WTC11 (cell line): ENCODE data around the gene AVPR1B. TPM values are rescaled to one million over a fixed set of nuclear protein-coding genes. Genes with fewer than 3 reads are reported as not detected.

Experiments
- ATAC-seq: fragments of 200-7000 bp; cut with Tn5 transposase; 2 replicates; pipeline ENCODE4 v1.10.0; 2021; ENCODE audit warnings: mild to moderate bottlenecking, moderate library complexity
- CTCF ChIA-PET: fragments of 300-600 bp; sonication (Branson Sonifier 250); formaldehyde crosslinking; loops from one replicate; lab custom pipeline; 2021; ENCODE audit warnings: antibody characterized with exemption; lab: Charles Lee
- POLR2A ChIA-PET: fragments of 350-600 bp; sonication (Branson Sonifier 250); formaldehyde crosslinking; loops from one replicate; lab custom pipeline; 2021; ENCODE audit warnings: antibody characterized with exemption; lab: Charles Lee
- DNase-seq: peaks from one replicate; pipeline ENCODE4 v3.0.0; 2021; ENCODE audit warnings: low spot score
- H3K27ac Mint-ChIP-seq: 2 replicates; pipeline ENCODE4 v1.8.0; 2021; ENCODE audit warnings: mixed read lengths
- H3K27me3 Mint-ChIP-seq: 2 replicates; pipeline ENCODE4 v1.8.0; 2021; ENCODE audit warnings: low read depth, mild to moderate bottlenecking, moderate library complexity, mixed read lengths
- H3K36me3 Mint-ChIP-seq: 2 replicates; pipeline ENCODE4 v1.8.0; 2021; ENCODE audit warnings: mixed read lengths
- H3K4me1 Mint-ChIP-seq: 2 replicates; pipeline ENCODE4 v1.8.0; 2022; ENCODE audit warnings: mixed read lengths
- H3K4me3 Mint-ChIP-seq: 2 replicates; pipeline ENCODE4 v1.8.0; 2021; ENCODE audit warnings: mild to moderate bottlenecking, moderate library complexity, mixed read lengths
- H3K9me3 Mint-ChIP-seq: 2 replicates; pipeline ENCODE4 v1.8.0; 2021; ENCODE audit warnings: mixed read lengths
- CREB1 ChIP-seq: sonication (generic); formaldehyde crosslinking; IDR thresholded peaks from 2 replicates; pipeline ENCODE4 v1.8.0; 2023; ENCODE audit warnings: mild to moderate bottlenecking, missing genetic modification reagents
- ELF4 ChIP-seq: sonication (generic); formaldehyde crosslinking; IDR thresholded peaks from 2 replicates; pipeline ENCODE4 v1.8.1; 2022; ENCODE audit warnings: low read depth, mild to moderate bottlenecking, moderate library complexity, missing genetic modification reagents
- ESRRA ChIP-seq: sonication (generic); formaldehyde crosslinking; IDR thresholded peaks from 2 replicates; pipeline ENCODE4 v1.8.1; 2022; ENCODE audit warnings: mild to moderate bottlenecking, missing genetic modification reagents, borderline replicate concordance
- NFATC4 ChIP-seq: fragments of 250-450 bp; sonication (Bioruptor Pico); IDR thresholded peaks from 2 replicates; pipeline ENCODE4 v1.9.0; 2021; ENCODE audit warnings: mild to moderate bottlenecking
- NR1H2 ChIP-seq: sonication (generic); formaldehyde crosslinking; IDR thresholded peaks from 2 replicates; pipeline ENCODE4 v1.9.0; 2021; ENCODE audit warnings: mild to moderate bottlenecking, moderate library complexity, missing genetic modification reagents
- NR2C2 ChIP-seq: sonication (generic); formaldehyde crosslinking; IDR thresholded peaks from 2 replicates; pipeline ENCODE4 v1.8.0; 2022; ENCODE audit warnings: mild to moderate bottlenecking, missing genetic modification reagents
- TCF7 ChIP-seq: sonication (generic); formaldehyde crosslinking; IDR thresholded peaks from 2 replicates; pipeline ENCODE4 v1.8.0; 2022; ENCODE audit warnings: mild to moderate bottlenecking, low read depth, missing genetic modification reagents, moderate library complexity
- ZNF138 ChIP-seq: sonication (generic); formaldehyde crosslinking; conservative IDR thresholded peaks from 2 replicates; pipeline ENCODE4 v1.8.1; 2022; ENCODE audit warnings: mild to moderate bottlenecking, moderate library complexity, missing genetic modification reagents
- ZNF232 ChIP-seq: sonication (generic); formaldehyde crosslinking; IDR thresholded peaks from 2 replicates; pipeline ENCODE4 v1.8.0; 2022; ENCODE audit warnings: mild to moderate bottlenecking, missing genetic modification reagents
- ZNF317 ChIP-seq: sonication (generic); formaldehyde crosslinking; IDR thresholded peaks from 2 replicates; pipeline ENCODE4 v1.8.1; 2023; ENCODE audit warnings: low read depth, mild to moderate bottlenecking, moderate library complexity, missing genetic modification reagents, borderline replicate concordance
- ZNF671 ChIP-seq: fragments of 250-450 bp; sonication (Bioruptor Pico); IDR thresholded peaks from 2 replicates; pipeline ENCODE4 v1.8.0; 2021; ENCODE audit warnings: mild to moderate bottlenecking
- total RNA-seq: library from RNA; stranded (reverse); gene quantifications from 3 replicates; pipeline ENCODE4 v1.2.3, GENCODE V29; 2021
- TF ChIP-seq, protein P1 (sequence below): fragments of 250-450 bp; sonication (Bioruptor Pico); IDR thresholded peaks from 2 replicates; pipeline ENCODE4 v1.9.0; 2021; ENCODE audit warnings: mild to moderate bottlenecking, borderline replicate concordance
- TF ChIP-seq, protein P2 (sequence below): sonication (generic); formaldehyde crosslinking; IDR thresholded peaks from 2 replicates; pipeline ENCODE4 v1.8.1; 2022; ENCODE audit warnings: mild to moderate bottlenecking, missing genetic modification reagents, moderate library complexity, borderline replicate concordance
- TF ChIP-seq, protein P3 (sequence below): sonication (generic); formaldehyde crosslinking; IDR thresholded peaks from 2 replicates; pipeline ENCODE4 v1.8.1; 2023; ENCODE audit warnings: mild to moderate bottlenecking, missing genetic modification reagents, moderate library complexity
- TF ChIP-seq, protein P4 (sequence below): sonication (generic); formaldehyde crosslinking; IDR thresholded peaks from 2 replicates; pipeline ENCODE4 v1.8.1; 2022; ENCODE audit warnings: mild to moderate bottlenecking, moderate library complexity, missing genetic modification reagents
- TF ChIP-seq, protein P5 (sequence below): sonication (generic); formaldehyde crosslinking; IDR thresholded peaks from 2 replicates; pipeline ENCODE4 v1.8.1; 2022; ENCODE audit warnings: low read depth, mild to moderate bottlenecking, moderate library complexity, missing genetic modification reagents, borderline replicate concordance
- TF ChIP-seq, protein P6 (sequence below): sonication (generic); formaldehyde crosslinking; IDR thresholded peaks from 2 replicates; pipeline ENCODE4 v1.8.1; 2023; ENCODE audit warnings: mild to moderate bottlenecking, missing genetic modification reagents

The AVPR1B gene
- total RNA-seq, 1 experiment from 2014 or later = 0.68 TPM

DNA sequence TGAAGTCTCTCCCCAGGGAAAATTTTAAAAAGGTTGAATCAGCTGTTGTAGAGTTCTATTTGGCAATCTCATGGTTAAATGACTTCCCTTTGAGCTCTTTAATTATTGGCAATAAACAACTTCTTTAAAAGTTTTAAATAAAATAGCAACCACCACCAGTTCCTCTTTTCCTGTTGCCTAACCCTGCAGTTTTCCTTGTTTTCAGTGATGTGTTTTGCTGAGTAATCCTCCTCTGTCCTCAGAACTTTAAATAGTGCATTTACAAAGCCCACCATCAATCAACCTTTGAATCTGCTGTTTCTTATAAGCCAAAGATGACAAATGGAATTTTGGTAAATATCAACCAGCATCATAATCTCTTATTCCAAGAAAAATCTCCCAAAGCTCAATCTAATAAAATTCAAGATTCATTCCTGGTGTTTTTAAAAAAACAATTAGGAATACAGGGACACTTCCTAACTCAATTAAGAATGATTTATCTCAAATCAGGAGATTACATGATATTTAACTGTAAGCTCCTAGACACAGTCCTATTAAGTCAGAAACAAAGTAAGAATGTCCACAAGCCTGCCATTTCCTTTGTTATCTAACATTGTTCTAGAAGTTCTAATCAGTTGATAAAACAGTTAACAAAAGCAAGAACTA lies 14.8 kb downstream of the AVPR1B start (continued):
- TF ChIP-seq, protein P1, sequence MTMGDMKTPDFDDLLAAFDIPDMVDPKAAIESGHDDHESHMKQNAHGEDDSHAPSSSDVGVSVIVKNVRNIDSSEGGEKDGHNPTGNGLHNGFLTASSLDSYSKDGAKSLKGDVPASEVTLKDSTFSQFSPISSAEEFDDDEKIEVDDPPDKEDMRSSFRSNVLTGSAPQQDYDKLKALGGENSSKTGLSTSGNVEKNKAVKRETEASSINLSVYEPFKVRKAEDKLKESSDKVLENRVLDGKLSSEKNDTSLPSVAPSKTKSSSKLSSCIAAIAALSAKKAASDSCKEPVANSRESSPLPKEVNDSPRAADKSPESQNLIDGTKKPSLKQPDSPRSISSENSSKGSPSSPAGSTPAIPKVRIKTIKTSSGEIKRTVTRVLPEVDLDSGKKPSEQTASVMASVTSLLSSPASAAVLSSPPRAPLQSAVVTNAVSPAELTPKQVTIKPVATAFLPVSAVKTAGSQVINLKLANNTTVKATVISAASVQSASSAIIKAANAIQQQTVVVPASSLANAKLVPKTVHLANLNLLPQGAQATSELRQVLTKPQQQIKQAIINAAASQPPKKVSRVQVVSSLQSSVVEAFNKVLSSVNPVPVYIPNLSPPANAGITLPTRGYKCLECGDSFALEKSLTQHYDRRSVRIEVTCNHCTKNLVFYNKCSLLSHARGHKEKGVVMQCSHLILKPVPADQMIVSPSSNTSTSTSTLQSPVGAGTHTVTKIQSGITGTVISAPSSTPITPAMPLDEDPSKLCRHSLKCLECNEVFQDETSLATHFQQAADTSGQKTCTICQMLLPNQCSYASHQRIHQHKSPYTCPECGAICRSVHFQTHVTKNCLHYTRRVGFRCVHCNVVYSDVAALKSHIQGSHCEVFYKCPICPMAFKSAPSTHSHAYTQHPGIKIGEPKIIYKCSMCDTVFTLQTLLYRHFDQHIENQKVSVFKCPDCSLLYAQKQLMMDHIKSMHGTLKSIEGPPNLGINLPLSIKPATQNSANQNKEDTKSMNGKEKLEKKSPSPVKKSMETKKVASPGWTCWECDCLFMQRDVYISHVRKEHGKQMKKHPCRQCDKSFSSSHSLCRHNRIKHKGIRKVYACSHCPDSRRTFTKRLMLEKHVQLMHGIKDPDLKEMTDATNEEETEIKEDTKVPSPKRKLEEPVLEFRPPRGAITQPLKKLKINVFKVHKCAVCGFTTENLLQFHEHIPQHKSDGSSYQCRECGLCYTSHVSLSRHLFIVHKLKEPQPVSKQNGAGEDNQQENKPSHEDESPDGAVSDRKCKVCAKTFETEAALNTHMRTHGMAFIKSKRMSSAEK (CRISPR knock-in tag) = no peak
- TF ChIP-seq ESRRA (no peak), CREB1 (no peak)
- TF ChIP-seq, protein P2, sequence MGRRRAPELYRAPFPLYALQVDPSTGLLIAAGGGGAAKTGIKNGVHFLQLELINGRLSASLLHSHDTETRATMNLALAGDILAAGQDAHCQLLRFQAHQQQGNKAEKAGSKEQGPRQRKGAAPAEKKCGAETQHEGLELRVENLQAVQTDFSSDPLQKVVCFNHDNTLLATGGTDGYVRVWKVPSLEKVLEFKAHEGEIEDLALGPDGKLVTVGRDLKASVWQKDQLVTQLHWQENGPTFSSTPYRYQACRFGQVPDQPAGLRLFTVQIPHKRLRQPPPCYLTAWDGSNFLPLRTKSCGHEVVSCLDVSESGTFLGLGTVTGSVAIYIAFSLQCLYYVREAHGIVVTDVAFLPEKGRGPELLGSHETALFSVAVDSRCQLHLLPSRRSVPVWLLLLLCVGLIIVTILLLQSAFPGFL = no peak
- TF ChIP-seq, protein P3, sequence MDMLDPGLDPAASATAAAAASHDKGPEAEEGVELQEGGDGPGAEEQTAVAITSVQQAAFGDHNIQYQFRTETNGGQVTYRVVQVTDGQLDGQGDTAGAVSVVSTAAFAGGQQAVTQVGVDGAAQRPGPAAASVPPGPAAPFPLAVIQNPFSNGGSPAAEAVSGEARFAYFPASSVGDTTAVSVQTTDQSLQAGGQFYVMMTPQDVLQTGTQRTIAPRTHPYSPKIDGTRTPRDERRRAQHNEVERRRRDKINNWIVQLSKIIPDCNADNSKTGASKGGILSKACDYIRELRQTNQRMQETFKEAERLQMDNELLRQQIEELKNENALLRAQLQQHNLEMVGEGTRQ (CRISPR knock-in tag) = no peak

DNA sequence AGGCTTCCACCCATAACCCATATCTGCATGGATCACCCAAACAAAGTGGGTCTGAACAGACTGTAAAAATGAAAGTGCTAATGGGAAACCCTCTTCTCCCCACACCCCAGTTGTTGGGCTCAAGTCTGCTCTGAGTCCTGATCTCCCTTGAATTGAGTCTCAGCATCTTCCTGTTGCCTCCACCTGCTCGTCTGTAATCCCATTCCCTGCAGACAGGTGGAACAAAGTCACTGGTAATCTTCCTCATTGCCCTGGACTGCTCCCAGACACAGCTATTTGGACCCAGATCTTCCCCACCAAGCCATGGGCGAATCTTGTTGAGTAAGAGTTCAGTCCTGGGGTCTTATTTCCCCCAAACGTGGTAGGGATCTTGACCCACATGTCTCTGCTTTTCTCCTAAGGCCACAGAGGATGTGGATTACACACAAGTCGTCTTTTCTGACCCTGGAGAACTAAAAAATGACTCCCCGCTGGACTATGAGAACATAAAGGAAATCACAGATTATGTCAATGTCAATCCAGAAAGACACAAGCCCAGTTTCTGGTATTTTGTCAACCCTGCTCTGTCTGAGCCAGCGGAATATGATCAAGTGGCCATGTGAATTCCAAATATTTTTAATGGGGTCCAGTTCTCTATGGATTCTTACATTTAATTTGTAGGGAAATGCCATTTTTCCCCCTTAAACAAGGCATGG lies 15.7 kb downstream of the AVPR1B start:
- ATAC-seq (peak; percentile 78), DNase-seq (no peak)
- Mint-ChIP-seq H3K36me3 (no peaks in the 10 kb centered on the region), H3K4me3 (no peak overlapping the region), H3K4me1 (no peaks in the 10 kb centered on the region), H3K9me3 (no peaks in the 10 kb centered on the region), H3K27me3 (no peaks in the 10 kb centered on the region), H3K27ac (no peak overlapping the region)
- no peak for TF ChIP-seq NR2C2
- no peak for TF ChIP-seq NR1H2 (CRISPR knock-in tag)
- no peak for TF ChIP-seq NFATC4 (CRISPR knock-in tag)
- TF ChIP-seq TCF7 (CRISPR knock-in tag) = no peak
- no peak for TF ChIP-seq ZNF671 (CRISPR knock-in tag)
- TF ChIP-seq, protein P4, sequence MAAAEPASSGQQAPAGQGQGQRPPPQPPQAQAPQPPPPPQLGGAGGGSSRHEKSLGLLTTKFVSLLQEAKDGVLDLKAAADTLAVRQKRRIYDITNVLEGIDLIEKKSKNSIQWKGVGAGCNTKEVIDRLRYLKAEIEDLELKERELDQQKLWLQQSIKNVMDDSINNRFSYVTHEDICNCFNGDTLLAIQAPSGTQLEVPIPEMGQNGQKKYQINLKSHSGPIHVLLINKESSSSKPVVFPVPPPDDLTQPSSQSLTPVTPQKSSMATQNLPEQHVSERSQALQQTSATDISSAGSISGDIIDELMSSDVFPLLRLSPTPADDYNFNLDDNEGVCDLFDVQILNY (CRISPR knock-in tag) = no peak
- no peak for TF ChIP-seq ELF4 (CRISPR knock-in tag)
- no peak for TF ChIP-seq ZNF232
- no peak for TF ChIP-seq ZNF317 (CRISPR knock-in tag)
- TF ChIP-seq, protein P5, sequence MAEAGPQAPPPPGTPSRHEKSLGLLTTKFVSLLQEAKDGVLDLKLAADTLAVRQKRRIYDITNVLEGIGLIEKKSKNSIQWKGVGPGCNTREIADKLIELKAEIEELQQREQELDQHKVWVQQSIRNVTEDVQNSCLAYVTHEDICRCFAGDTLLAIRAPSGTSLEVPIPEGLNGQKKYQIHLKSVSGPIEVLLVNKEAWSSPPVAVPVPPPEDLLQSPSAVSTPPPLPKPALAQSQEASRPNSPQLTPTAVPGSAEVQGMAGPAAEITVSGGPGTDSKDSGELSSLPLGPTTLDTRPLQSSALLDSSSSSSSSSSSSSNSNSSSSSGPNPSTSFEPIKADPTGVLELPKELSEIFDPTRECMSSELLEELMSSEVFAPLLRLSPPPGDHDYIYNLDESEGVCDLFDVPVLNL (CRISPR knock-in tag) = no peak
- TF ChIP-seq, protein P6, sequence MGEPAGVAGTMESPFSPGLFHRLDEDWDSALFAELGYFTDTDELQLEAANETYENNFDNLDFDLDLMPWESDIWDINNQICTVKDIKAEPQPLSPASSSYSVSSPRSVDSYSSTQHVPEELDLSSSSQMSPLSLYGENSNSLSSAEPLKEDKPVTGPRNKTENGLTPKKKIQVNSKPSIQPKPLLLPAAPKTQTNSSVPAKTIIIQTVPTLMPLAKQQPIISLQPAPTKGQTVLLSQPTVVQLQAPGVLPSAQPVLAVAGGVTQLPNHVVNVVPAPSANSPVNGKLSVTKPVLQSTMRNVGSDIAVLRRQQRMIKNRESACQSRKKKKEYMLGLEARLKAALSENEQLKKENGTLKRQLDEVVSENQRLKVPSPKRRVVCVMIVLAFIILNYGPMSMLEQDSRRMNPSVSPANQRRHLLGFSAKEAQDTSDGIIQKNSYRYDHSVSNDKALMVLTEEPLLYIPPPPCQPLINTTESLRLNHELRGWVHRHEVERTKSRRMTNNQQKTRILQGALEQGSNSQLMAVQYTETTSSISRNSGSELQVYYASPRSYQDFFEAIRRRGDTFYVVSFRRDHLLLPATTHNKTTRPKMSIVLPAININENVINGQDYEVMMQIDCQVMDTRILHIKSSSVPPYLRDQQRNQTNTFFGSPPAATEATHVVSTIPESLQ (CRISPR knock-in tag) = no peak
- TF ChIP-seq ZNF138 (CRISPR knock-in tag) = no peak
- TF ChIP-seq CREB1 = no peak
- CTCF ChIA-PET = interaction anchor here (0.5 to 12.7 kb wide), 8 partner anchors 9 to 444 kb away, joined by 3 to 121 read pairs (median 4); no protein-coding TSS in a partner anchor
- POLR2A ChIA-PET = no interaction called here
